Measurements from ENCODE around the gene KISS1R.
A peak's percentile ranks its signal among the peaks of the same experiment; 100 is the strongest.
"Not testable (repeated sequence)": the region's sequence is repeated elsewhere in the genome, so short reads cannot be mapped to it uniquely, and the experiment has no call there.

The KISS1R gene

GRCh38 chr19:882871-883497 lies 34.1 kb upstream of the KISS1R start:
- no peak for DNase-seq

GRCh38 chr19:883661-884211 lies 33.4 kb upstream of the KISS1R start:
- DNase-seq = no peak

- no peak for DNase-seq
Observed at GRCh38 chr19:884420-885211, 32.5 kb upstream of the KISS1R start.

GRCh38 chr19:885536-886224 lies 31.5 kb upstream of the KISS1R start:
- DNase-seq = no peak

GRCh38 chr19:887072-887471 lies 30.1 kb upstream of the KISS1R start:
- DNase-seq = no peak

- DNase-seq = no peak
Observed at GRCh38 chr19:887599-887998, 29.5 kb upstream of the KISS1R start.

GRCh38 chr19:888581-889385 lies 28.4 kb upstream of the KISS1R start:
- no peak for DNase-seq

- no peak for DNase-seq
Observed at GRCh38 chr19:889662-890295, 27.4 kb upstream of the KISS1R start.

- DNase-seq = no peak
Observed at GRCh38 chr19:890831-891230, 26.3 kb upstream of the KISS1R start.

GRCh38 chr19:891421-892200 lies 25.5 kb upstream of the KISS1R start:
- DNase-seq = not testable (repeated sequence)

GRCh38 chr19:892243-892893 lies 24.8 kb upstream of the KISS1R start:
- no peak for DNase-seq

- DNase-seq = peak; percentile 93
Observed at GRCh38 chr19:892894-893689, 24.0 kb upstream of the KISS1R start, which contains the start of the genes MED16 and RNU6-9. Gene MED16, minus strand, starts transcription at chr19:893187. Its CDS starts 2,056 bp downstream, at chr19:891131. Gene RNU6-9, plus strand, starts transcription at chr19:893484.

GRCh38 chr19:896434-896833 lies 20.7 kb upstream of the KISS1R start:
- DNase-seq = no peak

GRCh38 chr19:896999-897398 lies 20.1 kb upstream of the KISS1R start:
- DNase-seq = no peak

- no peak for DNase-seq
Observed at GRCh38 chr19:897442-898039, 19.6 kb upstream of the KISS1R start.

- DNase-seq = peak; percentile 6
Observed at GRCh38 chr19:898663-899062, 18.5 kb upstream of the KISS1R start.

- DNase-seq = no peak
Observed at GRCh38 chr19:899336-900042, 17.6 kb upstream of the KISS1R start.

GRCh38 chr19:900043-900301 lies 17.2 kb upstream of the KISS1R start:
- no peak for DNase-seq
